Suppressor macrophage treated with lipopolysaccharide for 4 hours (primary cell): ENCODE data around the gene NOS1AP.

Experiments used
- DNase-seq: peaks from one replicate; pipeline ENCODE4 v3.0.0-alpha.2; 2020

NOS1AP gene

GRCh38 chr1:162139211-162139610 lies 69.7 kb downstream of the NOS1AP start:
- DNase-seq = no peak

- no peak for DNase-seq
These were observed 72.0 kb downstream of the NOS1AP start for GRCh38 chr1:162141281-162142054.

- no peak for DNase-seq
These were observed 73.5 kb downstream of the NOS1AP start for GRCh38 chr1:162142968-162143367.

GRCh38 chr1:162144268-162144667 lies 74.8 kb downstream of the NOS1AP start:
- DNase-seq = no peak

- no peak for DNase-seq
These were observed 75.4 kb downstream of the NOS1AP start for GRCh38 chr1:162144853-162145252.

GRCh38 chr1:162145280-162145965 lies 75.9 kb downstream of the NOS1AP start:
- no peak for DNase-seq

GRCh38 chr1:162145966-162146696 lies 76.6 kb downstream of the NOS1AP start:
- DNase-seq = no peak

GRCh38 chr1:162147760-162148159 lies 78.3 kb downstream of the NOS1AP start:
- DNase-seq = no peak

- no peak for DNase-seq
These were observed 80.6 kb downstream of the NOS1AP start for GRCh38 chr1:162150112-162150511.

GRCh38 chr1:162151900-162152829 lies 82.7 kb downstream of the NOS1AP start:
- DNase-seq = no peak

- DNase-seq = no peak
These were observed 83.9 kb downstream of the NOS1AP start for GRCh38 chr1:162153374-162153773.

- no peak for DNase-seq
These were observed 88.0 kb downstream of the NOS1AP start for GRCh38 chr1:162157469-162157868.

- DNase-seq = no peak
These were observed 89.3 kb downstream of the NOS1AP start for GRCh38 chr1:162158624-162159271.

- DNase-seq = no peak
These were observed 90.0 kb downstream of the NOS1AP start for GRCh38 chr1:162159515-162159914.

GRCh38 chr1:162161916-162162550 lies 92.5 kb downstream of the NOS1AP start:
- DNase-seq = no peak

- no peak for DNase-seq
These were observed 96.0 kb downstream of the NOS1AP start for GRCh38 chr1:162165528-162165927.

GRCh38 chr1:162166917-162167615 lies 97.6 kb downstream of the NOS1AP start:
- no peak for DNase-seq

- DNase-seq = no peak
These were observed 98.8 kb downstream of the NOS1AP start for GRCh38 chr1:162168261-162168660.

- DNase-seq = no peak
These were observed 99.7 kb downstream of the NOS1AP start for GRCh38 chr1:162169031-162169790.

GRCh38 chr1:162171111-162171510 lies 101.6 kb downstream of the NOS1AP start:
- no peak for DNase-seq
